Keratinocyte (primary cell): Measurements from ENCODE around the gene RBBP6. TPM values are rescaled to one million over a fixed set of nuclear protein-coding genes. Genes with fewer than 3 reads are reported as not detected.

Source experiments
- DNase-seq: peaks from one replicate; pipeline ENCODE4 v3.0.0-alpha.2; 2011; ENCODE audit warnings: low read depth, missing footprints, low spot score
- FAIRE-seq: peaks from 2 replicates; lab custom pipeline; 2011; peaks lifted over from hg19 to GRCh38; lab: Jason Lieb, UNC
- H2AFZ ChIP-seq: 2 replicates; pipeline ENCODE4 v1.6.0; 2012; ENCODE audit warnings: low read length, control low read depth, inconsistent platforms; ENCODE audit not compliant: control insufficient read depth
- H3K27ac ChIP-seq: 2 replicates; pipeline ENCODE4 v1.5.1; 2011; ENCODE audit warnings: low read length; ENCODE audit not compliant: control insufficient read depth, insufficient read depth
- H3K27me3 ChIP-seq: 3 replicates; pipeline ENCODE4 v1.6.0; 2011; ENCODE audit warnings: low read length; ENCODE audit not compliant: control insufficient read depth, insufficient read depth; ENCODE audit errors: extremely low read depth
- H3K36me3 ChIP-seq, 2 experiments: 2 replicates in 1 of 2; 3 replicates in 1 of 2; pipeline ENCODE4 v1.5.1; 2011; ENCODE audit warnings: low read length in 2 of 2, mild to moderate bottlenecking in 1 of 2; ENCODE audit not compliant: control insufficient read depth in 2 of 2, insufficient read depth in 2 of 2; ENCODE audit errors: extremely low read depth in 1 of 2
- H3K4me1 ChIP-seq: 3 replicates; pipeline ENCODE4 v1.5.1; 2011; ENCODE audit warnings: low read length; ENCODE audit not compliant: control insufficient read depth, insufficient read depth; ENCODE audit errors: extremely low read depth
- H3K4me2 ChIP-seq: 3 replicates; pipeline ENCODE4 v1.6.0; 2011; ENCODE audit warnings: low read depth, low read length; ENCODE audit not compliant: control insufficient read depth, insufficient read depth; ENCODE audit errors: extremely low read depth
- H3K4me3 ChIP-seq, 3 experiments: fragments of 200-600 bp in 1 of 3; sonication (generic) in 1 of 3; 2 replicates in 2 of 3; 3 replicates in 1 of 3; pipeline ENCODE4 v1.5.1; 2011 to 2016; ENCODE audit warnings: low read length in 3 of 3, mild to moderate bottlenecking in 3 of 3, control low read depth in 2 of 3, inconsistent platforms in 1 of 3, low read depth in 1 of 3, mixed read lengths in 1 of 3, mixed run types in 1 of 3, moderate library complexity in 1 of 3; ENCODE audit not compliant: control insufficient read depth in 2 of 3, insufficient read depth in 2 of 3; ENCODE audit errors: extremely low read depth in 1 of 3
- H3K79me2 ChIP-seq: 2 replicates; pipeline ENCODE4 v1.6.0; 2012; ENCODE audit warnings: low read length; ENCODE audit not compliant: control insufficient read depth, insufficient read depth
- H3K9ac ChIP-seq: 3 replicates; pipeline ENCODE4 v1.6.0; 2011; ENCODE audit warnings: low read length; ENCODE audit not compliant: control insufficient read depth, insufficient read depth; ENCODE audit errors: extremely low read depth
- H3K9me1 ChIP-seq: 3 replicates; pipeline ENCODE4 v1.6.0; 2011; ENCODE audit warnings: low read length; ENCODE audit not compliant: control insufficient read depth, insufficient read depth; ENCODE audit errors: extremely low read depth
- H3K9me3 ChIP-seq: 2 replicates; pipeline ENCODE4 v1.5.1; 2012; ENCODE audit warnings: low read depth, low read length; ENCODE audit not compliant: control insufficient read depth
- H4K20me1 ChIP-seq: 3 replicates; pipeline ENCODE4 v1.6.0; 2011; ENCODE audit warnings: low read length; ENCODE audit not compliant: control insufficient read depth, insufficient read depth; ENCODE audit errors: extremely low read depth
- CTCF ChIP-seq, 3 experiments: IDR thresholded peaks in 1 of 3; conservative IDR thresholded peaks in 1 of 3; optimal IDR thresholded peaks in 1 of 3; 2 replicates in 2 of 3; 3 replicates in 1 of 3; pipeline versions ENCODE3 to v1.5.1; 2011; ENCODE audit warnings: low read length in 3 of 3, mild to moderate bottlenecking in 3 of 3, moderate library complexity in 2 of 3, control low read depth in 1 of 3, inconsistent platforms in 1 of 3; ENCODE audit not compliant: insufficient read depth in 2 of 3; ENCODE audit errors: extremely low read depth in 1 of 3
- EZH2 ChIP-seq: IDR thresholded peaks from one replicate; pipeline ENCODE4 v1.6.1; 2012; ENCODE audit warnings: inconsistent platforms, mild to moderate bottlenecking, low read length, moderate library complexity
- dilution Hi-C: fragments of 300-500 bp; cut with MboI; formaldehyde crosslinking; loops from one replicate; pipeline ENCODE4 v1.7.0; 2020; ENCODE audit warnings: low sequenced_read_pairs; ENCODE audit not compliant: extremely low pct_ligation_motif_present
- polyA plus RNA-seq, 5 experiments: library from polyadenylated mRNA; depleted of rRNA in 3 of 5; stranded (reverse) in 3 of 5; stranded (forward) in 1 of 5; unstranded in 1 of 5; fragments of >200 nt; gene quantifications; 1 replicate in 1 of 5; 2 replicates in 3 of 5; 3 replicates in 1 of 5; pipeline versions ENCODE4 v1.2.1 to v1.2.3, GENCODE V29; 2011 to 2012; ENCODE audit warnings: missing spikeins in 2 of 5, low read depth in 1 of 5, low replicate concordance in 1 of 5

Gene RBBP6
- polyA plus RNA-seq, 1 donor (not counting 4 experiments of a cell fraction or from before 2014, with no cell fraction given), result 32.1 TPM

- Histone ChIP-seq H2AFZ (no peak overlapping the region), H3K9me3 (no peaks in the 10 kb centered on the region), H3K4me1 (no peaks in the 10 kb centered on the region), H3K27me3 (no peaks in the 10 kb centered on the region), H4K20me1 (no peaks in the 10 kb centered on the region), H3K27ac (no peak overlapping the region), H3K4me3 (no peak overlapping the region), H3K9ac (no peak overlapping the region), H3K4me2 (no peak overlapping the region), H3K36me3 (no peaks in the 10 kb centered on the region), H3K9me1 (no peaks in the 10 kb centered on the region), H3K79me2 (no peaks in the 10 kb centered on the region)
- DNase-seq (no peak), FAIRE-seq (no peak)
- dilution Hi-C loops, result no loop called here
- no peak for TF ChIP-seq CTCF (optimal IDR thresholded peaks at IDR 0.05 in 1 of 3, IDR thresholded peaks at IDR 0.05 in 1 of 3, conservative IDR thresholded peaks at IDR 0.05 in 1 of 3; ENCODE audit: extremely low read depth in 1 of 3, insufficient read depth in 2 of 3, low read length in 3 of 3)
- TF ChIP-seq EZH2, result no peak
These were observed 20.9 kb upstream of the RBBP6 start for GRCh38 chr16:24518498-24518897.

GRCh38 chr16:24520983-24521382, 18.4 kb upstream of the RBBP6 start:
- no peaks in the 10 kb centered on the region for H3K9me3 ChIP-seq
- H3K36me3 ChIP-seq, result no peaks in the 10 kb centered on the region
- no peak overlapping the region for H3K9ac ChIP-seq
- no peak for TF ChIP-seq EZH2
- TF ChIP-seq CTCF (optimal IDR thresholded peaks at IDR 0.05 in 1 of 3, IDR thresholded peaks at IDR 0.05 in 1 of 3, conservative IDR thresholded peaks at IDR 0.05 in 1 of 3; ENCODE audit: extremely low read depth in 1 of 3, insufficient read depth in 2 of 3, low read length in 3 of 3), result no peak
- H3K4me2 ChIP-seq, result no peak overlapping the region
- peaks cover 3% of the 10 kb centered on the region for H3K4me1 ChIP-seq
- no peaks in the 10 kb centered on the region for H3K79me2 ChIP-seq
- no peaks in the 10 kb centered on the region for H3K9me1 ChIP-seq
- no peak for FAIRE-seq
- H2AFZ ChIP-seq, result no peak overlapping the region
- H3K27ac ChIP-seq, result no peak overlapping the region
- H3K4me3 ChIP-seq, result no peak overlapping the region
- no peaks in the 10 kb centered on the region for H4K20me1 ChIP-seq
- H3K27me3 ChIP-seq, result no peaks in the 10 kb centered on the region
- dilution Hi-C loops, result no loop called here
- DNase-seq, result no peak
